ENCODE data around the gene RTN4RL2. TPM values are rescaled to one million over a fixed set of nuclear protein-coding genes. Genes with fewer than 3 reads are reported as not detected.
A peak's percentile ranks its signal among the peaks of the same experiment; 100 is the strongest.

RTN4RL2 gene
- total RNA-seq, 1 donor from 2014 or later: 1.3 TPM

- DNase-seq: no peak
- H3K36me3 ChIP-seq: peaks cover 57% of the 10 kb centered on the region
- no peaks in the 10 kb centered on the region for H3K9me3 ChIP-seq (replicated peaks)
- TF ChIP-seq, protein P1, sequence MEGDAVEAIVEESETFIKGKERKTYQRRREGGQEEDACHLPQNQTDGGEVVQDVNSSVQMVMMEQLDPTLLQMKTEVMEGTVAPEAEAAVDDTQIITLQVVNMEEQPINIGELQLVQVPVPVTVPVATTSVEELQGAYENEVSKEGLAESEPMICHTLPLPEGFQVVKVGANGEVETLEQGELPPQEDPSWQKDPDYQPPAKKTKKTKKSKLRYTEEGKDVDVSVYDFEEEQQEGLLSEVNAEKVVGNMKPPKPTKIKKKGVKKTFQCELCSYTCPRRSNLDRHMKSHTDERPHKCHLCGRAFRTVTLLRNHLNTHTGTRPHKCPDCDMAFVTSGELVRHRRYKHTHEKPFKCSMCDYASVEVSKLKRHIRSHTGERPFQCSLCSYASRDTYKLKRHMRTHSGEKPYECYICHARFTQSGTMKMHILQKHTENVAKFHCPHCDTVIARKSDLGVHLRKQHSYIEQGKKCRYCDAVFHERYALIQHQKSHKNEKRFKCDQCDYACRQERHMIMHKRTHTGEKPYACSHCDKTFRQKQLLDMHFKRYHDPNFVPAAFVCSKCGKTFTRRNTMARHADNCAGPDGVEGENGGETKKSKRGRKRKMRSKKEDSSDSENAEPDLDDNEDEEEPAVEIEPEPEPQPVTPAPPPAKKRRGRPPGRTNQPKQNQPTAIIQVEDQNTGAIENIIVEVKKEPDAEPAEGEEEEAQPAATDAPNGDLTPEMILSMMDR (IDR thresholded peaks at IDR 0.05; ENCODE audit: borderline replicate concordance): no peak
- H3K27me3 ChIP-seq (ENCODE audit: low read depth): no peaks in the 10 kb centered on the region
- intact Hi-C loops (cut with micrococcal nuclease): no loop called here
- H3K4me3 ChIP-seq: no peak overlapping the region
- H3K27ac ChIP-seq (replicated peaks): no peak overlapping the region
- H3K4me1 ChIP-seq: peaks cover 11% of the 10 kb centered on the region
These were observed 30.3 kb downstream of the RTN4RL2 start for GRCh38 chr11:57490456-57491248.

DNA sequence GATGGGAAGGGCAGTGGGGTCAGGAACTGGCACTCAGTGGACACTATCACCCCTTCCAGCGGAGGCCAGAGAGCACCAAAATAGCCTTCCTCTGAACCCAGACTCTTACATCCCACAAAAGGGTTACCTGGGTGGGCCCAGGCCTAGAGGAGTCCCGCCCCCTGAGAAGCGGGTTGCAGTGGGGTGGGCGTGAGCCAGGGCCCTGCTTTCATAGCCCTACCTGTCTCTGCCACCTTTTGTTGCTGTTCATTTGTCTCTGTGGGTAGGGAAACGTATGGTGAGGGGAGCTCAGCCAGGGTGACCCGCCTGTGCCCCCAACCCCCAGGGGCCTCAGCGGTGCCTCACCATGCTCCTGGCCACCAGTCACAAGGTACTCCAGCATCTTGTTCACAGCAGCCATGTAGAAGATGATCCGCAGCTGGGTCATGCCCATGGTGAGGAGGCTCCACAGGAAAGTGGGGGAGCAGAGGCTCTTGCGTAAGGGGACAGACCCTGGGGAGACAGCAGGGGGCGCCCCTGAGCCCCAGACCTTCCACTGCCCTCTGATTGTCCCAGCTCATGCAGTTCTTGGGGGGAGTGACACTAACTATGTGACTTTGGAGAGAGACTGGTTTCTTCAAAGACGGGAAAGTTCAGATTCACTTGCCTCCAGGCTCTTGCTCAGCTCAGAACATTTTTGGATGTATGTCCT, 31.2 kb downstream of the RTN4RL2 start:
- Histone ChIP-seq H3K27me3 (ENCODE audit: low read depth) (no peaks in the 10 kb centered on the region), H3K9me3 (replicated peaks) (no peaks in the 10 kb centered on the region), H3K27ac (replicated peaks) (no peak overlapping the region), H3K36me3 (peaks cover 55% of the 10 kb centered on the region), H3K4me1 (peaks cover 11% of the 10 kb centered on the region), H3K4me3 (no peak overlapping the region)
- TF ChIP-seq, protein P1 (IDR thresholded peaks at IDR 0.05; ENCODE audit: borderline replicate concordance): peak; percentile 71
- DNase-seq: peak; percentile 46
- intact Hi-C loops (cut with micrococcal nuclease): loop anchor here (2.0 kb wide), 1 partner anchor 33 kb away; no protein-coding TSS in a partner anchor

DNA sequence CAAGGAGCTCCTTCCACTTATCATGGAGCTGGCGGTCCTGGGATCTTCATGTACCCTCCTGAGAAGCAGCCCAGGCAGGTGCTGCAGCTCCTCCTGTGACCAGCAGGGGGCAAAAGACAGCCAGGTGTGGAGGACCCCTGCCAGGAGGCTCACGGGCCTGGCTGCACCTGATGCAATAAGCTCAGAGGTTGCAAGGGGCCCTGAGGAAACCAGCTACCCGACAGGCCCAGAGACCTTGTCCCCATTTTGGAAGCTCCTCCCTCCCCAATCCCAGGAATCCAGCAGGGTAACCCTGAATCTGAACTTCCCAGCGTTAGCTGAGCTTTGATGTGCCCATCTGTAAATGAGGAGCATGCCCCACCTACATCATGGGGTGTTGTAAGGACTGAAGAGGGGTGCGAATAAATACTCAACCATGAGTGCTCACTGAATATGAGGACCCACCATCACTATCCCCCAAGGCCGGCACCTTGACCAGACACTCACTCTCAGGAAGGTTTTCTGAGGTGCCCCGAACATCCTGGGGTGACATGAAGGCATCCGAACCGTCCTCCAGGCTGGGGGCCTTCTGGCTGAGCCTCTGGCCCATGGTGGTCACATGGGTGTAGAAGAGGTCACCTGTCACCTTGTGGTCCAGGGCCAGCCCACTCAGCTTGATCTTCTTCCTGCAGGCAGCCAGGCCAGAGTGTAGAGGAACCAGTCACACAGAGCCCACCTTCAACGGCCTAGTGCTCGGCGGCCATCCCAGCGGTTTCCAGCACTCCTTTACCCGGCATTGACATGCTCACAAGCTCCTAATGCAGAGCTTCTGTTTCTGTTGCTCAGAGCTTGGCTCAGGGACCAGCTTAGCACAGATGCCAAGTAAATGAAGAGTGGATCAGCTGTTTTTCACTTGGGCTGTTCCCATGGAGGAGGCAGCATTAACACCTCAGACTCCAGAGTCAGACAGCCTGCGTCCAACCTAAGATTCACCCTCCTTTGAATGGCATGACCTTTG, 33.5 kb downstream of the RTN4RL2 start:
- Histone ChIP-seq H3K9me3 (replicated peaks) (no peaks in the 10 kb centered on the region), H3K4me1 (peaks cover 18% of the 10 kb centered on the region), H3K27ac (replicated peaks) (no peak overlapping the region), H3K27me3 (ENCODE audit: low read depth) (no peaks in the 10 kb centered on the region), H3K4me3 (no peak overlapping the region), H3K36me3 (peaks cover 34% of the 10 kb centered on the region)
- intact Hi-C loops (cut with micrococcal nuclease): loop anchor here (2.0 kb wide), 1 partner anchor 31 kb away; no protein-coding TSS in a partner anchor
- TF ChIP-seq, protein P1 (IDR thresholded peaks at IDR 0.05; ENCODE audit: borderline replicate concordance): peak; percentile 92
- DNase-seq: peak; percentile 44

DNA sequence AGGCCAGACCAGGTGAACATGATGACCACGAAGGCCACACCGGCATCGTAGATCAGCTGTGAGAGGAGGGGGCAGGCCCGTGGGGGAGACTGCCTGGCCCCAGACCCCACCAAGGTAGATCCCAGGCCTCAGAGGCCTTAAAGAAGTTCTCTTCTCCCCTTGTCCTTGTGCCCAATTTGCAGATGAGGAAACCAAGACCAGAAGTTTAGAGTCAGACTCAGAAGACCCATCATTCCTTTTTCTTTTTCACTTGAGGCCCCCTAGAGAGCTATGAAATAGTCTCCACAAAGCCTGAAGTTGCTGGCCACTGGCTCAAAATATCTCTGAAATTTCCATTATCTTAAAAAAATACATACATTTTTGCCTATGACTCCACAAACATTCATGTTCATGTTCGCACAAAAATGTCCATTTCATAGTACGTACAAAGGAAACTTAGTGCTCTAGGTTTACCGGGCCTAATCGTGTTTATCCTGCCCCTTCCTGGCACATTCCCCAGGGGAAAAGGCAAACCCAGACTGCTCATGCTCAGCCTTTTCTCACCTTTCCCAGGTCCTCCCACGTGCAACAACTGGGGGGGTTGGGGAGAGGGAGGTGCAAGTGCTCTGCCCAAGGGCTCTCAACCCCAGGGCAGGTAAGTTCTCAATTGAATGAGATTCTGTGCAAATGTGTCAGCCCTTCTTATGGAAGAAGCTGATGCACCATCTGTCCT, 35.9 kb downstream of the RTN4RL2 start:
- Histone ChIP-seq H3K4me1 (peaks cover 40% of the 10 kb centered on the region), H3K4me3 (no peak overlapping the region), H3K27ac (replicated peaks) (no peak overlapping the region), H3K36me3 (peaks cover 14% of the 10 kb centered on the region), H3K27me3 (ENCODE audit: low read depth) (no peaks in the 10 kb centered on the region), H3K9me3 (replicated peaks) (no peaks in the 10 kb centered on the region)
- intact Hi-C loops (cut with micrococcal nuclease): no loop called here
- DNase-seq: no peak
- TF ChIP-seq, protein P1 (IDR thresholded peaks at IDR 0.05; ENCODE audit: borderline replicate concordance): no peak

All from left ventricle myocardium inferior (tissue), 1 donor.